K562 (cell line): ENCODE results near the gene TNRC6B. TPM values are rescaled to one million over a fixed set of nuclear protein-coding genes. Genes with fewer than 3 reads are reported as not detected.

Experiments
- ATF7 ChIP-seq: fragments of 450-650 bp; IDR thresholded peaks from 2 replicates; pipeline ENCODE4 v1.7.1; 2014; ENCODE audit warnings: mild to moderate bottlenecking, moderate library complexity
- BACH1 ChIP-seq: fragments of 200-800 bp; sonication (Bioruptor generic); IDR thresholded peaks from 2 replicates; pipeline ENCODE4 v1.6.1; 2016; ENCODE audit warnings: missing genetic modification characterization, missing compliant biosample characterization
- BHLHE40 ChIP-seq: IDR thresholded peaks from 2 replicates; pipeline ENCODE4 v1.6.1; 2011; ENCODE audit warnings: low read length, improper control_type of control experiment
- CBFA2T2 ChIP-seq: fragments of 450-650 bp; conservative IDR thresholded peaks from 2 replicates; pipeline ENCODE4 v1.6.1; 2017; ENCODE audit warnings: mild to moderate bottlenecking
- CBX3 ChIP-seq, 2 experiments: IDR thresholded peaks; 1 replicate in 1 of 2; 2 replicates in 1 of 2; pipeline ENCODE4 v1.6.1; 2012; ENCODE audit warnings: inconsistent platforms in 2 of 2, low read length in 2 of 2, borderline replicate concordance in 1 of 2, control low read depth in 1 of 2
- CC2D1A ChIP-seq: fragments of 450-650 bp; IDR thresholded peaks from 2 replicates; pipeline ENCODE4 v1.6.1; 2017; ENCODE audit warnings: mild to moderate bottlenecking
- DPF2 ChIP-seq: fragments of 450-650 bp; IDR thresholded peaks from 2 replicates; pipeline ENCODE4 v1.6.1; 2016
- EP400 ChIP-seq: fragments of 450-650 bp; IDR thresholded peaks from 2 replicates; pipeline ENCODE4 v1.6.1; 2017; ENCODE audit warnings: antibody characterized with exemption, mild to moderate bottlenecking, moderate library complexity
- KAT7 ChIP-seq: sonication (generic); formaldehyde crosslinking; IDR thresholded peaks from 2 replicates; pipeline ENCODE4 v1.8.0; 2022; ENCODE audit warnings: missing genetic modification reagents, mild to moderate bottlenecking, borderline replicate concordance
- KLF16 ChIP-seq: IDR thresholded peaks from 2 replicates; pipeline ENCODE4 v1.6.1; 2016; ENCODE audit warnings: antibody characterized with exemption
- MEF2D ChIP-seq: conservative IDR thresholded peaks from 2 replicates; pipeline ENCODE4 v1.6.1; 2016; ENCODE audit warnings: low read depth, missing genetic modification characterization, missing compliant biosample characterization
- MXI1 ChIP-seq: IDR thresholded peaks from 2 replicates; pipeline ENCODE4 v1.6.1; 2011; ENCODE audit warnings: low read depth, mild to moderate bottlenecking, improper control_type of control experiment, low read length
- MYNN ChIP-seq, 2 experiments: sonication (generic); formaldehyde crosslinking in 1 of 2; IDR thresholded peaks; 2 replicates each; pipeline versions ENCODE4 v1.5.0 to v1.6.1; 2016 to 2020; ENCODE audit warnings: antibody characterized with exemption in 1 of 2, missing genetic modification reagents in 1 of 2
- POLR2A ChIP-seq: fragments of 450-650 bp; conservative IDR thresholded peaks from 2 replicates; pipeline ENCODE4 v1.6.1; 2016
- SMAD4 ChIP-seq: fragments of 250-450 bp; sonication (Bioruptor Pico); conservative IDR thresholded peaks from 2 replicates; pipeline ENCODE4 v1.8.0; 2021; ENCODE audit warnings: inconsistent platforms, mild to moderate bottlenecking, moderate library complexity
- SUPT5H ChIP-seq: fragments of 450-650 bp; IDR thresholded peaks from 2 replicates; pipeline ENCODE4 v1.6.1; 2016
- ZBTB33 ChIP-seq: sonication (generic); formaldehyde crosslinking; IDR thresholded peaks from 2 replicates; pipeline ENCODE4 v1.8.1; 2023; ENCODE audit warnings: mild to moderate bottlenecking, missing genetic modification reagents
- ZNF146 ChIP-seq: IDR thresholded peaks from one replicate; pipeline ENCODE4 v1.6.1; 2018; ENCODE audit warnings: missing compliant biosample characterization; ENCODE audit not compliant: unreplicated experiment
- polyA plus RNA-seq, 8 experiments: library from polyadenylated mRNA; depleted of rRNA in 4 of 8; stranded (reverse) in 5 of 8; unstranded in 3 of 8; fragments of >200 nt; fragmentation: Nextera tagmentation in 2 of 8; fragmentation: Illumina TruSeq in 1 of 8; extraction: Ambion mirVana in 2 of 8; extraction: Trizol in 1 of 8; gene quantifications; 2 replicates each; pipeline versions ENCODE4 v1.2.1 to v1.2.3, GENCODE V29; 2011 to 2014; ENCODE audit warnings: inconsistent platforms in 1 of 8, missing spikeins in 1 of 8
- total RNA-seq, 7 experiments: library from RNA; depleted of rRNA in 6 of 7; stranded (reverse); fragments of >200 nt in 6 of 7; fragmentation: Illumina TruSeq in 2 of 7; extraction: Trizol in 2 of 7; gene quantifications; 2 replicates each; pipeline versions ENCODE4 v1.2.1 to v1.2.3, GENCODE V29; 2011 to 2021; ENCODE audit warnings: low replicate concordance in 1 of 7
- TF ChIP-seq, protein P1 (sequence below): conservative IDR thresholded peaks from 2 replicates; pipeline ENCODE4 v1.6.1; 2011; ENCODE audit warnings: low read depth, mild to moderate bottlenecking, low read length; ENCODE audit not compliant: control insufficient read depth
- TF ChIP-seq, protein P2 (sequence below): fragments of 450-650 bp; IDR thresholded peaks from 2 replicates; pipeline ENCODE4 v1.6.1; 2016
- TF ChIP-seq, protein P3 (sequence below): fragments of 450-650 bp; formaldehyde crosslinking; IDR thresholded peaks from 2 replicates; pipeline ENCODE4 v1.4.0; 2020; ENCODE audit warnings: mild to moderate bottlenecking, moderate library complexity
- TF ChIP-seq, protein P4 (sequence below): fragments of 200-800 bp; sonication (Bioruptor generic); IDR thresholded peaks from 2 replicates; pipeline ENCODE4 v1.6.1; 2017; ENCODE audit warnings: missing genetic modification characterization, missing compliant biosample characterization

The TNRC6B gene
- total and polyA plus RNA-seq, 9 of the 15 experiments (the other 6 are each of a cell fraction or from before 2014, with no cell fraction given) = 0.96 to 18.8 (median 10.8) TPM

DNA sequence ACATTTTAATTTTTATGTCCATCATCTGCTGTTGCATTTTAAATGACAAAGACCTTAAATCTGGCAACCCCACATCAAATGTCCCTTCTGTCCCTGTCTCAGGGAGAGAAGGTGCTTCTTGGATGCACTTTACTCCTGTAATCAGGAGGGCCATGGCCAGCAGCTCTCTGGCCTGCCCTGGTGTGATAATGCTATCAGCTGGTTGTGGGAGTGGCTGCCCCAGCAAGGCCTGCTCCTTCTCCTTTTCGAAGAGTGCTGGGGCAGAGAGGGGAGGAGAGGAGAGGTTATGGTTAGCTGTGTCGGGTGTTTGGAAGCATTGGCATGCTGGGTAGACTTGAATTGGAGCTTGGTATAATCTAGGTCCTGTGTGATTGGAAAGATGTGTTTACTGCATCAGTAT lies 12.8 kb downstream of the TNRC6B start (continued):
- TF ChIP-seq MYNN (IDR thresholded peaks at IDR 0.05) = peak; percentile 76
- no peak for TF ChIP-seq MYNN (CRISPR knock-in tag; IDR thresholded peaks at IDR 0.05)
- no peak for TF ChIP-seq ZBTB33 (CRISPR knock-in tag)
- TF ChIP-seq SMAD4 = peak; percentile 62; the same call in 1 of the 2 replicates
- peak in 1 of 2 experiments; percentile 84; a peak in 1 of 3 replicates for TF ChIP-seq CBX3 (IDR thresholded peaks at IDR 0.05; ENCODE audit: borderline replicate concordance in 1 of 2, low read length in 2 of 2)
- peak; percentile 97 for TF ChIP-seq KLF16
- 0 out of 2 replicates have a peak, but pooled peaks have one; percentile 19 for TF ChIP-seq ATF7
- TF ChIP-seq POLR2A = 0 out of 2 replicates have a peak, but pooled peaks have one; percentile 14
- peak; percentile 51; the same call in 1 of the 2 replicates for TF ChIP-seq MXI1
- TF ChIP-seq, protein P1, sequence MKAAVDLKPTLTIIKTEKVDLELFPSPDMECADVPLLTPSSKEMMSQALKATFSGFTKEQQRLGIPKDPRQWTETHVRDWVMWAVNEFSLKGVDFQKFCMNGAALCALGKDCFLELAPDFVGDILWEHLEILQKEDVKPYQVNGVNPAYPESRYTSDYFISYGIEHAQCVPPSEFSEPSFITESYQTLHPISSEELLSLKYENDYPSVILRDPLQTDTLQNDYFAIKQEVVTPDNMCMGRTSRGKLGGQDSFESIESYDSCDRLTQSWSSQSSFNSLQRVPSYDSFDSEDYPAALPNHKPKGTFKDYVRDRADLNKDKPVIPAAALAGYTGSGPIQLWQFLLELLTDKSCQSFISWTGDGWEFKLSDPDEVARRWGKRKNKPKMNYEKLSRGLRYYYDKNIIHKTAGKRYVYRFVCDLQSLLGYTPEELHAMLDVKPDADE = peak; percentile 68; the same call in 1 of the 2 replicates
- no peak for TF ChIP-seq ZNF146 (CRISPR knock-in tag)
- TF ChIP-seq, protein P2, sequence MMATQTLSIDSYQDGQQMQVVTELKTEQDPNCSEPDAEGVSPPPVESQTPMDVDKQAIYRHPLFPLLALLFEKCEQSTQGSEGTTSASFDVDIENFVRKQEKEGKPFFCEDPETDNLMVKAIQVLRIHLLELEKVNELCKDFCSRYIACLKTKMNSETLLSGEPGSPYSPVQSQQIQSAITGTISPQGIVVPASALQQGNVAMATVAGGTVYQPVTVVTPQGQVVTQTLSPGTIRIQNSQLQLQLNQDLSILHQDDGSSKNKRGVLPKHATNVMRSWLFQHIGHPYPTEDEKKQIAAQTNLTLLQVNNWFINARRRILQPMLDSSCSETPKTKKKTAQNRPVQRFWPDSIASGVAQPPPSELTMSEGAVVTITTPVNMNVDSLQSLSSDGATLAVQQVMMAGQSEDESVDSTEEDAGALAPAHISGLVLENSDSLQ = peak; percentile 25; the same call in 1 of the 2 replicates
- TF ChIP-seq BHLHE40 = peak; percentile 65; the same call in 1 of the 2 replicates
- peak; percentile 29; the same call in 1 of the 2 replicates for TF ChIP-seq EP400
- peak; percentile 92 for TF ChIP-seq CC2D1A
- TF ChIP-seq SUPT5H = no peak
- TF ChIP-seq CBFA2T2 = peak; percentile 97
- TF ChIP-seq MEF2D (tag) = no peak
- TF ChIP-seq, protein P3, sequence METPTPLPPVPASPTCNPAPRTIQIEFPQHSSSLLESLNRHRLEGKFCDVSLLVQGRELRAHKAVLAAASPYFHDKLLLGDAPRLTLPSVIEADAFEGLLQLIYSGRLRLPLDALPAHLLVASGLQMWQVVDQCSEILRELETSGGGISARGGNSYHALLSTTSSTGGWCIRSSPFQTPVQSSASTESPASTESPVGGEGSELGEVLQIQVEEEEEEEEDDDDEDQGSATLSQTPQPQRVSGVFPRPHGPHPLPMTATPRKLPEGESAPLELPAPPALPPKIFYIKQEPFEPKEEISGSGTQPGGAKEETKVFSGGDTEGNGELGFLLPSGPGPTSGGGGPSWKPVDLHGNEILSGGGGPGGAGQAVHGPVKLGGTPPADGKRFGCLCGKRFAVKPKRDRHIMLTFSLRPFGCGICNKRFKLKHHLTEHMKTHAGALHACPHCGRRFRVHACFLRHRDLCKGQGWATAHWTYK (CRISPR knock-in tag) = peak; percentile 56; the same call in 1 of the 2 replicates
- TF ChIP-seq BACH1 (tag) = no peak
- TF ChIP-seq, protein P4, sequence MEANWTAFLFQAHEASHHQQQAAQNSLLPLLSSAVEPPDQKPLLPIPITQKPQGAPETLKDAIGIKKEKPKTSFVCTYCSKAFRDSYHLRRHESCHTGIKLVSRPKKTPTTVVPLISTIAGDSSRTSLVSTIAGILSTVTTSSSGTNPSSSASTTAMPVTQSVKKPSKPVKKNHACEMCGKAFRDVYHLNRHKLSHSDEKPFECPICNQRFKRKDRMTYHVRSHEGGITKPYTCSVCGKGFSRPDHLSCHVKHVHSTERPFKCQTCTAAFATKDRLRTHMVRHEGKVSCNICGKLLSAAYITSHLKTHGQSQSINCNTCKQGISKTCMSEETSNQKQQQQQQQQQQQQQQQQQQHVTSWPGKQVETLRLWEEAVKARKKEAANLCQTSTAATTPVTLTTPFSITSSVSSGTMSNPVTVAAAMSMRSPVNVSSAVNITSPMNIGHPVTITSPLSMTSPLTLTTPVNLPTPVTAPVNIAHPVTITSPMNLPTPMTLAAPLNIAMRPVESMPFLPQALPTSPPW = peak; percentile 62
- TF ChIP-seq DPF2 = peak; percentile 96
- no peak for TF ChIP-seq KAT7
